Chondrocyte (in vitro differentiated cells): ENCODE results near the gene TARS2. TPM values are rescaled to one million over a fixed set of nuclear protein-coding genes. Genes with fewer than 3 reads are reported as not detected.
A peak's percentile ranks its signal among the peaks of the same experiment; 100 is the strongest.

ENCODE experiments used
- DNase-seq: peaks from one replicate; pipeline ENCODE4 v3.0.0; 2021; ENCODE audit warnings: mixed read lengths, low spot score
- H3K27ac Mint-ChIP-seq: one replicate; pipeline ENCODE4 v1.8.0; 2021; ENCODE audit warnings: mild to moderate bottlenecking, moderate library complexity, mixed read lengths; ENCODE audit not compliant: unreplicated experiment
- H3K27me3 Mint-ChIP-seq: 2 replicates; pipeline ENCODE4 v1.8.0; 2021; ENCODE audit warnings: low read depth, mixed read lengths
- H3K36me3 Mint-ChIP-seq: 2 replicates; pipeline ENCODE4 v1.8.0; 2021; ENCODE audit warnings: low read depth, mixed read lengths
- H3K4me1 Mint-ChIP-seq: 2 replicates; pipeline ENCODE4 v1.8.0; 2021; ENCODE audit warnings: low read depth, mild to moderate bottlenecking, mixed read lengths
- H3K4me3 Mint-ChIP-seq: one replicate; pipeline ENCODE4 v1.8.0; 2021; ENCODE audit warnings: mild to moderate bottlenecking, moderate library complexity, mixed read lengths; ENCODE audit not compliant: unreplicated experiment
- H3K9me3 Mint-ChIP-seq: 2 replicates; pipeline ENCODE4 v1.8.0; 2021; ENCODE audit warnings: low read depth, mixed read lengths
- total RNA-seq: library from RNA; stranded (reverse); gene quantifications from 3 replicates; pipeline ENCODE4 v1.2.1, GENCODE V29; 2021
- TF ChIP-seq, protein P1 (sequence below): fragments of 200-600 bp; sonication (generic); IDR thresholded peaks from 2 replicates; pipeline ENCODE4 v1.5.0; 2021; ENCODE audit warnings: antibody characterized with exemption, mild to moderate bottlenecking, moderate library complexity

TARS2 gene
- total RNA-seq, 1 donor from 2014 or later = 13.6 TPM

DNA sequence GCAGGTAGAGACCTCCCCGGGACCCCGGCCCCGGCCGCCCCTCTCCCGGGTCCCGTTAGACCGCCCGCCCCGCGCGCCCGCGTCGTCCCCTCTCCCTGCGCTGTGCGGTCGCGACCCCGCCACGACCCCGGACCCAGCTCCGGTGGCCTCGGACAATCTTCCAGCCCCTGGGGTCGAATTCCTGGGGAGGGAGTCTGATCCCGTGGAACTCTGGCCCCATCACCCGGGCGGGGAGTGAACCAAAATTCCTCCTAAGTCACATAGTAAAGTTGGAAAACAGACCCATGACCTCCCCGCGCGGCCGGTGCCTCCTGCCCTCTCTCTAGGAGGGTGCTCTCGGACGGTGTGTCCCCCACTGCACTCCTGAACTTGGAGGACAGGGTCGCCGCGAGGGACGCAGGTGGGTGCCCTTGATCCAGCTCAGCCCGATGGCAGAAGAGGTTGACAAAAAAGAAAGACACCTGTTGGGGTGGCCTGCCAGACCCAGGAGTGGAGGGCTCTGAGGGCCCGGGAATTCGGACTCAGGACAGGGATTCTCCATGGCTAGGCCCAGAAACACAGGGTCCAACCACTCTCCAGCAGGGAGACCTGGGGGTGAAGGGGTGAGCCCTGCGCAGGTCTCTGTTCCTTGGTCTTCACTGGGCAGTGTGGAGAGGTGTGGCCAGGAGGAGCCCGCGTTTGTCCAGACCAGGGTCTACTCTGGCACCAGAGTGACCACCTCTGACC, 62.4 kb downstream of the TARS2 start:
- H3K4me1 Mint-ChIP-seq = peaks cover 34% of the 10 kb centered on the region
- TF ChIP-seq, protein P1, sequence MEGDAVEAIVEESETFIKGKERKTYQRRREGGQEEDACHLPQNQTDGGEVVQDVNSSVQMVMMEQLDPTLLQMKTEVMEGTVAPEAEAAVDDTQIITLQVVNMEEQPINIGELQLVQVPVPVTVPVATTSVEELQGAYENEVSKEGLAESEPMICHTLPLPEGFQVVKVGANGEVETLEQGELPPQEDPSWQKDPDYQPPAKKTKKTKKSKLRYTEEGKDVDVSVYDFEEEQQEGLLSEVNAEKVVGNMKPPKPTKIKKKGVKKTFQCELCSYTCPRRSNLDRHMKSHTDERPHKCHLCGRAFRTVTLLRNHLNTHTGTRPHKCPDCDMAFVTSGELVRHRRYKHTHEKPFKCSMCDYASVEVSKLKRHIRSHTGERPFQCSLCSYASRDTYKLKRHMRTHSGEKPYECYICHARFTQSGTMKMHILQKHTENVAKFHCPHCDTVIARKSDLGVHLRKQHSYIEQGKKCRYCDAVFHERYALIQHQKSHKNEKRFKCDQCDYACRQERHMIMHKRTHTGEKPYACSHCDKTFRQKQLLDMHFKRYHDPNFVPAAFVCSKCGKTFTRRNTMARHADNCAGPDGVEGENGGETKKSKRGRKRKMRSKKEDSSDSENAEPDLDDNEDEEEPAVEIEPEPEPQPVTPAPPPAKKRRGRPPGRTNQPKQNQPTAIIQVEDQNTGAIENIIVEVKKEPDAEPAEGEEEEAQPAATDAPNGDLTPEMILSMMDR = no peak
- peak overlapping the region; percentile 77 for H3K4me3 Mint-ChIP-seq
- H3K27ac Mint-ChIP-seq = peak overlapping the region; percentile 75
- no peaks in the 10 kb centered on the region for H3K9me3 Mint-ChIP-seq
- no peak for DNase-seq
- H3K36me3 Mint-ChIP-seq = no peaks in the 10 kb centered on the region
- H3K27me3 Mint-ChIP-seq = no peaks in the 10 kb centered on the region

GRCh38 chr1:150550222-150551050, 63.2 kb downstream of the TARS2 start:
- peak overlapping the region; percentile 1 for H3K27ac Mint-ChIP-seq
- TF ChIP-seq, protein P1 = no peak
- H3K36me3 Mint-ChIP-seq = no peaks in the 10 kb centered on the region
- DNase-seq = no peak
- H3K4me3 Mint-ChIP-seq = no peak overlapping the region
- H3K4me1 Mint-ChIP-seq = peaks cover 34% of the 10 kb centered on the region
- H3K9me3 Mint-ChIP-seq = no peaks in the 10 kb centered on the region
- H3K27me3 Mint-ChIP-seq = no peaks in the 10 kb centered on the region

- Mint-ChIP-seq H3K4me1 (peaks cover 34% of the 10 kb centered on the region), H3K27me3 (no peaks in the 10 kb centered on the region), H3K4me3 (no peak overlapping the region), H3K9me3 (no peaks in the 10 kb centered on the region), H3K36me3 (no peaks in the 10 kb centered on the region), H3K27ac (peak overlapping the region; percentile 49)
- DNase-seq = no peak
- TF ChIP-seq, protein P1 = no peak
Measured at GRCh38 chr1:150551051-150551783, 64.0 kb downstream of the TARS2 start.

- no peak overlapping the region for H3K4me3 Mint-ChIP-seq
Measured at GRCh38 chr1:150551784-150552127, 64.5 kb downstream of the TARS2 start.

More at GRCh38 chr1:150551784-150552127, 64.5 kb downstream of the TARS2 start:
- peak overlapping the region; percentile 32 for H3K27ac Mint-ChIP-seq
- peaks cover 34% of the 10 kb centered on the region for H3K4me1 Mint-ChIP-seq
- no peaks in the 10 kb centered on the region for H3K36me3 Mint-ChIP-seq
- DNase-seq = peak; percentile 21
- TF ChIP-seq, protein P1 = no peak
- H3K9me3 Mint-ChIP-seq = no peaks in the 10 kb centered on the region
- H3K27me3 Mint-ChIP-seq = no peaks in the 10 kb centered on the region
